HG03108 (cell line): ENCODE measurements around the gene CNFN.
"Not testable (repeated sequence)": the region's sequence is repeated elsewhere in the genome, so short reads cannot be mapped to it uniquely, and the experiment has no call there.

Experiments used
- ATAC-seq: cut with Tn5 transposase; IDR thresholded peaks from one replicate; pipeline ENCODE4 v1.9.1; 2021; ENCODE audit warnings: moderate library complexity; ENCODE audit not compliant: unreplicated experiment

Gene CNFN

GRCh38 chr19:42352301-42353259, 37.5 kb downstream of the CNFN start:
- ATAC-seq: no peak

DNA sequence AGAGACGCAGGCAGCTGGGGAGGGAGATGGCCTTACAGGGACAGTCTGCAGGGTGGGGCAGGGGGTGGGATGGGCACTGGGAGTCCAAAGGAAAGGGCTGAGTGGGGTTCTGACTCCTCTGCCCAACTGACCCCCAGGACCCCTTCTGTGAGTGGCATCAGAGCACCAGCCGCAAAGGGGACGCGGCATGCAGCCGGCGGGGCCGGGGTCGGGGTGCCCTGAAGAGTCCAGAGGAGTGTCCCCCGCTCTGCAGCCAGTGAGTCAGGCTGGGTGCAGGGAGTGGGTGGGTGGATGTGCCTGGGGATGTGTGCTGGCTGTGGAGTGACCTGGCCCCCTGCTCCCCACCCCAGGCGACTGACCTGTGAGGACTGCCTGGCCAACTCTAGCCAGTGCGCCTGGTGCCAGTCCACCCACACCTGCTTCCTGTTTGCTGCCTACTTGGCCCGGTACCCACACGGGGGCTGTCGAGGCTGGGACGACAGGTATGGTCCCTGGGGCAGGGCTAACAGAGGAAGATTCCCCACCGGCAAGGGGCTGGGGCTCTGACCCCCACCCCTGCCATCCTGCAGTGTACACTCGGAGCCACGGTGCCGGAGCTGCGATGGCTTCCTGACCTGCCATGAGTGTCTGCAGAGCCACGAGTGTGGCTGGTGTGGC, 38.9 kb downstream of the CNFN start:
- no peak for ATAC-seq

DNA sequence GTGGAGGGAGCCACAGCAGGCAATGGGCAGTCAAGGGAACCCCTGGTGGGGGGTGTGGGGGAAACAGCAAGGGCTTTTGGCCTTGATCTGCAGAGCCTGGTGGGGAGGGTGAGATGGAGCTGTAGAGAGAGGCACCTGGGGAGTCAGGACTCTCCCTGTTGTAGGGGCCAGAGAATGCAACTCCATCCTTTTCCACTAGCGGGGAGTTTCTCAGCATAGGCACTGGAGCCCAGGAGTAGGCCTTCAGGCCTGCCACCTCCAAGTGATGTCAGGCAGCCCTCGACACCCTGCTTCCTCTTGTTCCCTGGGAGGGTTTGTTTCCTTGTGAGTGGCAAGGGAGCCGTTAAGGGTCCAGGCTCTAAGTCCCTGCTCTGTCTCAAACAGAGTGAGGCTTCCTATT, 39.7 kb downstream of the CNFN start:
- no peak for ATAC-seq

DNA sequence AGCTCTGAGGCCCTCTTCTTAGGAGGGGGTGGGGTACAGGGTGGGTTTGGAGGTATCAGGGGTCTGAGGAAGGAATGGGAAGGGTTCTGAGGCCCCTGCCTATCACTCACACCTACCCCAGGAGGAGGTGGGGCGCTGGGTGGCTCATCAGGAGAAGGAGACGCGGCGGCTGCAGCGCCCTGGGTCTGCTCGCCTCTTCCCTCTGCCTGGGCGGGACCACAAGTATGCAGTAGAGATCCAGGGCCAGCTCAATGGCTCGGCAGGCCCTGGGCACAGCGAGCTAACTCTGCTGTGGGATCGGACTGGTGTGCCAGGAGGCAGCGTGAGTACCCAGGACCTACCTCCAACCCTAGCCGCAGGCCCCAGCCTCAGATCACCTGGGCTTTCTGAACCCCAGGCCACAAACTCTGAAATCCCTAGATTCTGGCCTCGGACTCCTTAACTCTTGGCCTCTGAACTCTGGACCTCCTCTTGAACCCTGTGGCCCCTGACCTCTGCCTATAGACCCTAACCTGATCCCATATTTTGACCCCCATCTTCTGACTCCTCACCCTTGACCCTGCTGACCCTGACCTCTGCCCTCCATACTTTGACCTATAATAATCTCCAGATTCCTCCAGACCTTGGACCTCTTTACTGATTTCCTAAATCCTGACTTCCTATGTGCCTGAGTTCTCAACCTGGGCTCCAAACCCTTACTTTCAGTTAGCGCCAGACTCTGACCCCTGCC, 40.6 kb downstream of the CNFN start:
- no peak for ATAC-seq

DNA sequence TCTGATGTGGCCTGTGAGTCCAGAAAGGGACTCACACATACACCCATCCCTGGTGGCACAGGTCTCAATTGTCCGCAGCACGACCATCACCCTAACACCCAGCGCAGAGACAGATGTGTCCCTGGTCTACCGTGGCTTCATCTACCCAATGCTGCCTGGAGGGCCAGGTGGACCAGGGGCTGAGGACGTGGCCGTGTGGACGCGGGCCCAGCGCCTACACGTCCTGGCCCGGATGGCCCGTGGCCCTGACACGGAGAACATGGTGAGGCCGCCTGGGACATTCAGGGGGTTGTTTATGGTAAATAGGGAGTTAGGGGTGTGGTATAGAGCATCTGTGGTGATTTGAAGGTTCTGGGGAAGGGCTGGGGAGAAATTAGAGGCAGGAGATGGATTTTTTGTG, 41.9 kb downstream of the CNFN start:
- ATAC-seq: no peak

- no peak for ATAC-seq
Measured at GRCh38 chr19:42345191-42345812, 44.8 kb downstream of the CNFN start.

- ATAC-seq: no peak
Measured at GRCh38 chr19:42344336-42344893, 45.7 kb downstream of the CNFN start.

DNA sequence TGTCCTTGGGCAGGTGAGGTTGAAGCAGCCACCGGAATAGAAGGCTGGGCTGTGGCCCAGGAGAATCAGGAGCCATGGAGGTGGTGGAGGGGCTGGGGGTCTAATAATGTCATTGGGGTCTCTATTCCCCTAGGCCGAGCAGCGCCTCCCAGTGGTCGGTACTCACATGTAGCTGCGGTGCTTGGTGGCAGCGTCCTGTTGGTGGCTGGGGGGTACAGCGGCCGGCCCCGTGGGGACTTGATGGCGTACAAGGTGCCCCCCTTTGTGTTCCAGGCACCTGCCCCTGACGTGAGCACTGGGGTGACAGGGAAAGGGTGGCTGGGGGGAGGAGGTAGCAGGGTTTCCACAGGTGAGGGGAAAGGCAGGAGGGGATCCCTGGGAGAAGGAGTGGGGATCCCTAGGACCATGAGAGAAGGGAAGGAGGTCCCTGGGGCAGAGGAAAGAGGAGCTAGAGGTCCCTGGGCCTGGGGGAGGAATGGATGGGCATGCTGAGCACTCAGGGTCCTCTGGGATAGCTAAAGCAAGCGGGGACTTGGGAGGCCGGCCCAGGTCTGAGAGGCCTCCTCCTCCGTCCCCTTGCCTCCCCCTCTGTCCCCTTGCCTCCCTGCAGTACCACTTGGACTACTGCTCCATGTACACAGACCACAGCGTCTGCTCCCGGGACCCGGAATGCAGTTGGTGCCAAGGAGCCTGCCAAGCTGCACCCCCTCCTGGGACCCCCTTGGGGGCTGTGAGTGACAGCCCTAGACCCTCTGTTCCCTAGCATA, 46.6 kb downstream of the CNFN start:
- ATAC-seq: no peak

- not testable (repeated sequence) for ATAC-seq
Measured at GRCh38 chr19:42339922-42340321, 50.2 kb downstream of the CNFN start.

DNA sequence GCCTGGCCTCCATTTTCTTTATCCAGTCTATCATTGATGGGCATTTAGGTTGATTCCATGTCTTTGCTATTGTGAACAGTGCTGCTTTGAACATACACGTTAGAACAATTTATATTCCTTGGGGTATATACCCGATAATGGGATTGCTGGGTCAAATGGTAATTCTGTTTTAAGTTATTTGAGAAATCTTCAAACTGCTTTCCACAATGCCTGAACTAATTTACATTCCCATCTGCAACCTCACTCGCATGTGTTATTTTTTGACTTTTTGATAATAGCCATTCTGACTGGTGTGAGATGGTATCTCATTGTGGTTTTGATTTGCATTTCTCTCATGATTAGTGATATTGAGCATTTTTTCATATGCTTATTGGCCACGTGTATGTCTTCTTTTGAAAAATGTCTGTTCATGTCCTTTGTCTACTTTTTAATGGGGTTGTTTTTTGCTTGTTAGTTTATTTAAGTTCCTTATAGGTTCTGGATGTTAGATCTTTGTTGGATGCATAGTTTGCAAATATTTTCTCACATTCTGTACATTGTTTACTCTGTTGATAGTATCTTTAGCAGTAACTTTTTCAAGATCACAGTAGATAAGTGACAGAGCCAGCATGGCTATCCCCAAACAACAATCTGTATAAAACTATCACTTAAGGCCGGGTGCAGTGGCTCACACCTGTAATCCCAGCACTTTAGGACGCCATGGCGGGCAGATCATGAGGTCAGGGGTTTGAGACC, 50.8 kb downstream of the CNFN start:
- not testable (repeated sequence) for ATAC-seq
